GM18505 (cell line): ENCODE measurements around the gene KRT8.
"Not testable (repeated sequence)": the region's sequence is repeated elsewhere in the genome, so short reads cannot be mapped to it uniquely, and the experiment has no call there.

Experiments used
- ATAC-seq: cut with Tn5 transposase; IDR thresholded peaks from one replicate; pipeline ENCODE4 v1.9.1; 2021; ENCODE audit not compliant: unreplicated experiment
- POLR2A ChIP-seq: IDR thresholded peaks from 4 replicates; pipeline ENCODE4 v1.6.1; 2011; ENCODE audit warnings: borderline replicate concordance; ENCODE audit not compliant: insufficient read depth, insufficient read length; ENCODE audit errors: extremely low read depth

The KRT8 gene

GRCh38 chr12:52904509-52905300 is at the start of gene KRT8:
KRT8 (minus strand) TSS chr12:52905076; CDS start chr12:52904981, 95 bp downstream.
- ATAC-seq: not testable (repeated sequence)

GRCh38 chr12:52953181-52953841 is 48.4 kb upstream of the KRT8 start:
- no peak for TF ChIP-seq POLR2A
- no peak for ATAC-seq

- TF ChIP-seq POLR2A: no peak
- no peak for ATAC-seq
Observed at GRCh38 chr12:52952076-52952801, 47.4 kb upstream of the KRT8 start.

GRCh38 chr12:52951640-52952039 is 46.8 kb upstream of the KRT8 start:
- no peak for TF ChIP-seq POLR2A
- ATAC-seq: no peak

GRCh38 chr12:52951126-52951525 is 46.2 kb upstream of the KRT8 start:
- no peak for TF ChIP-seq POLR2A
- ATAC-seq: no peak

GRCh38 chr12:52950553-52950952 is 45.7 kb upstream of the KRT8 start:
- ATAC-seq: no peak
- TF ChIP-seq POLR2A: no peak

- no peak for TF ChIP-seq POLR2A
- ATAC-seq: no peak
Observed at GRCh38 chr12:52949413-52950331, 44.8 kb upstream of the KRT8 start.

GRCh38 chr12:52947738-52948423 is 43.0 kb upstream of the KRT8 start:
- no peak for ATAC-seq
- TF ChIP-seq POLR2A: no peak

GRCh38 chr12:52946797-52947547 is 42.1 kb upstream of the KRT8 start:
- TF ChIP-seq POLR2A: no peak
- ATAC-seq: no peak

GRCh38 chr12:52946334-52946733 is 41.5 kb upstream of the KRT8 start:
- no peak for TF ChIP-seq POLR2A
- ATAC-seq: no peak

GRCh38 chr12:52945389-52946232 is 40.7 kb upstream of the KRT8 start:
- no peak for ATAC-seq
- TF ChIP-seq POLR2A: no peak

- no peak for ATAC-seq
- TF ChIP-seq POLR2A: no peak
Observed at GRCh38 chr12:52944683-52945388, 40.0 kb upstream of the KRT8 start.
